Hepatocyte (in vitro differentiated cells): ENCODE data around the gene CD160.

Experiments
- CTCF ChIP-seq: fragments of 200-600 bp; sonication (generic); IDR thresholded peaks from 2 replicates; pipeline ENCODE4 v1.5.1; 2016; ENCODE audit warnings: antibody characterized with exemption, mild to moderate bottlenecking; ENCODE audit not compliant: poor library complexity
- EZH2phosphoT487 ChIP-seq: fragments of 200-600 bp; sonication (generic); IDR thresholded peaks from one replicate; pipeline ENCODE4 v1.6.1; 2018; ENCODE audit warnings: antibody characterized with exemption, mild to moderate bottlenecking, low read depth, moderate library complexity; ENCODE audit not compliant: unreplicated experiment, severe bottlenecking

- no peak for TF ChIP-seq CTCF
- no peak for TF ChIP-seq EZH2phosphoT487
Measured at GRCh38 chr1:145719230-145720079, at the start of gene CD160.
